ES-I3 (cell line): ENCODE data around the gene HOXD10.

ENCODE experiments used
- H3K36me3 ChIP-seq: 2 replicates; pipeline ENCODE4 v1.6.1; 2013; ENCODE audit warnings: mild to moderate bottlenecking, low read length, control low read depth, moderate library complexity; ENCODE audit not compliant: insufficient read depth
- H3K4me1 ChIP-seq: 2 replicates; pipeline ENCODE4 v1.6.1; 2013; ENCODE audit warnings: mild to moderate bottlenecking, control low read depth, low read length; ENCODE audit not compliant: insufficient read depth
- H3K9ac ChIP-seq: 2 replicates; pipeline ENCODE4 v1.6.1; 2013; ENCODE audit warnings: low read depth, mild to moderate bottlenecking, low read length, moderate library complexity
- H3K9me3 ChIP-seq: 2 replicates; pipeline ENCODE4 v1.6.1; 2013; ENCODE audit warnings: mild to moderate bottlenecking, low read length, moderate library complexity; ENCODE audit not compliant: control insufficient read depth, insufficient read depth

Gene HOXD10

GRCh38 chr2:176088048-176088936 lies 28.3 kb upstream of the HOXD10 start:
- Histone ChIP-seq H3K4me1 (no peaks in the 10 kb centered on the region), H3K36me3 (no peaks in the 10 kb centered on the region), H3K9me3 (0 out of 2 replicates have a peak, but pooled peaks cover under 1% of the 10 kb centered on the region), H3K9ac (peak overlapping the region; percentile 43; the same call in 1 of the 2 replicates)

GRCh38 chr2:176088937-176089842 lies 27.4 kb upstream of the HOXD10 start:
- no peaks in the 10 kb centered on the region for H3K4me1 ChIP-seq
- no peaks in the 10 kb centered on the region for H3K36me3 ChIP-seq
- H3K9ac ChIP-seq = no peak overlapping the region
- H3K9me3 ChIP-seq = 0 out of 2 replicates have a peak, but pooled peaks cover 4% of the 10 kb centered on the region

- H3K9me3 ChIP-seq = 0 out of 2 replicates have a peak, but pooled peaks cover 4% of the 10 kb centered on the region
- H3K4me1 ChIP-seq = no peaks in the 10 kb centered on the region
- no peaks in the 10 kb centered on the region for H3K36me3 ChIP-seq
These were observed 26.7 kb upstream of the HOXD10 start for GRCh38 chr2:176089843-176090395.

GRCh38 chr2:176090862-176091261 lies 25.7 kb upstream of the HOXD10 start:
- 0 out of 2 replicates have a peak, but pooled peaks cover 4% of the 10 kb centered on the region for H3K9me3 ChIP-seq
- H3K9ac ChIP-seq = no peak overlapping the region
- H3K36me3 ChIP-seq = no peaks in the 10 kb centered on the region
- H3K4me1 ChIP-seq = no peaks in the 10 kb centered on the region

More at GRCh38 chr2:176089843-176090395, 26.7 kb upstream of the HOXD10 start:
- H3K9ac ChIP-seq = no peak overlapping the region

GRCh38 chr2:176091329-176092258 lies 25.0 kb upstream of the HOXD10 start:
- 0 out of 2 replicates have a peak, but pooled peaks cover 4% of the 10 kb centered on the region for H3K9me3 ChIP-seq
- H3K4me1 ChIP-seq = peaks cover 5% of the 10 kb centered on the region; the same call in 1 of the 2 replicates
- no peak overlapping the region for H3K9ac ChIP-seq
- H3K36me3 ChIP-seq = no peaks in the 10 kb centered on the region

GRCh38 chr2:176092270-176093144 lies 24.1 kb upstream of the HOXD10 start, which contains the start of gene HOXD13:
TSS of gene HOXD13 (plus strand) at chr2:176092721. CDS start at chr2:176092891, 170 bp downstream.
- H3K9me3 ChIP-seq = 0 out of 2 replicates have a peak, but pooled peaks cover 4% of the 10 kb centered on the region
- peak within 1 kb of the TSS; percentile 41; the same call in 1 of the 2 replicates for H3K9ac ChIP-seq
- H3K36me3 ChIP-seq = no peaks in the 10 kb centered on the region
- H3K4me1 ChIP-seq = peaks cover 5% of the 10 kb centered on the region; the same call in 1 of the 2 replicates

- peak overlapping the region; percentile 36; the same call in 1 of the 2 replicates for H3K9ac ChIP-seq
- peaks cover 9% of the 10 kb centered on the region for H3K4me1 ChIP-seq
- H3K9me3 ChIP-seq = 0 out of 2 replicates have a peak, but pooled peaks cover 4% of the 10 kb centered on the region
- no peaks in the 10 kb centered on the region for H3K36me3 ChIP-seq
These were observed 23.3 kb upstream of the HOXD10 start for GRCh38 chr2:176093145-176093897.

GRCh38 chr2:176093898-176094249 lies 22.7 kb upstream of the HOXD10 start:
- H3K9me3 ChIP-seq = 0 out of 2 replicates have a peak, but pooled peaks cover 4% of the 10 kb centered on the region
- no peak overlapping the region for H3K9ac ChIP-seq
- H3K36me3 ChIP-seq = no peaks in the 10 kb centered on the region
- H3K4me1 ChIP-seq = peaks cover 9% of the 10 kb centered on the region

- Histone ChIP-seq H3K9ac (no peak overlapping the region), H3K36me3 (no peaks in the 10 kb centered on the region), H3K9me3 (0 out of 2 replicates have a peak, but pooled peaks cover 4% of the 10 kb centered on the region), H3K4me1 (peaks cover 9% of the 10 kb centered on the region)
These were observed 22.2 kb upstream of the HOXD10 start for GRCh38 chr2:176094349-176094748.

GRCh38 chr2:176095421-176095820 lies 21.2 kb upstream of the HOXD10 start:
- H3K9me3 ChIP-seq = 0 out of 2 replicates have a peak, but pooled peaks cover 4% of the 10 kb centered on the region
- H3K36me3 ChIP-seq = no peaks in the 10 kb centered on the region
- peaks cover 9% of the 10 kb centered on the region for H3K4me1 ChIP-seq
- no peak overlapping the region for H3K9ac ChIP-seq

- H3K9ac ChIP-seq = peak overlapping the region; percentile 39; the same call in 1 of the 2 replicates
- 0 out of 2 replicates have a peak, but pooled peaks cover 4% of the 10 kb centered on the region for H3K9me3 ChIP-seq
- H3K4me1 ChIP-seq = peaks cover 9% of the 10 kb centered on the region
- no peaks in the 10 kb centered on the region for H3K36me3 ChIP-seq
These were observed 20.2 kb upstream of the HOXD10 start for GRCh38 chr2:176096243-176096985.
